ENCODE data around the gene MLIP. TPM values are rescaled to one million over a fixed set of nuclear protein-coding genes. Genes with fewer than 3 reads are reported as not detected.

Gene MLIP
- total and polyA plus RNA-seq, 4 donors = 0.92 to 28.6 (median 7.5) TPM

- no peak overlapping the region for H3K27ac ChIP-seq (ENCODE audit: low read depth, low read length)
These were observed 4.5 kb upstream of the MLIP start for GRCh38 chr6:54106727-54107126.

GRCh38 chr6:54107470-54108090 lies 3.7 kb upstream of the MLIP start:
- peak in 2 of 6 donors; percentile 47 to 66 for DNase-seq (ENCODE audit: low read depth in 4 of 6, low spot score in 6 of 6)
- H3K27me3 ChIP-seq (ENCODE audit: control insufficient read depth, insufficient read depth, low read length) = no peaks in the 10 kb centered on the region
- H3K36me3 ChIP-seq (ENCODE audit: control insufficient read depth, insufficient read depth, low read length) = no peaks in the 10 kb centered on the region
- H3K9me3 ChIP-seq (ENCODE audit: control insufficient read depth, insufficient read depth, low read length) = no peaks in the 10 kb centered on the region
- no peak overlapping the region for H3K4me3 ChIP-seq (ENCODE audit: low read depth, low read length)
- WGBS (ENCODE audit: insufficient coverage) = 80% methylated on average over 2 of the region's 8 CpGs
- no peak overlapping the region for H3K27ac ChIP-seq (ENCODE audit: low read depth, low read length)
- H3K4me1 ChIP-seq (ENCODE audit: control insufficient read depth, insufficient read depth, low read length) = no peaks in the 10 kb centered on the region

More at GRCh38 chr6:54106727-54107126, 4.5 kb upstream of the MLIP start:
- H3K4me1 ChIP-seq (ENCODE audit: control insufficient read depth, insufficient read depth, low read length) = no peaks in the 10 kb centered on the region
- no peaks in the 10 kb centered on the region for H3K9me3 ChIP-seq (ENCODE audit: control insufficient read depth, insufficient read depth, low read length)
- no peaks in the 10 kb centered on the region for H3K27me3 ChIP-seq (ENCODE audit: control insufficient read depth, insufficient read depth, low read length)
- no peaks in the 10 kb centered on the region for H3K36me3 ChIP-seq (ENCODE audit: control insufficient read depth, insufficient read depth, low read length)
- no peak for DNase-seq (ENCODE audit: low read depth in 4 of 6, low spot score in 6 of 6)
- H3K4me3 ChIP-seq (ENCODE audit: low read depth, low read length) = no peak overlapping the region

- no peaks in the 10 kb centered on the region for H3K4me1 ChIP-seq (ENCODE audit: control insufficient read depth, insufficient read depth, low read length)
- no peaks in the 10 kb centered on the region for H3K27me3 ChIP-seq (ENCODE audit: control insufficient read depth, insufficient read depth, low read length)
- no peaks in the 10 kb centered on the region for H3K36me3 ChIP-seq (ENCODE audit: control insufficient read depth, insufficient read depth, low read length)
- peak in 1 of 6 donors; percentile 29 for DNase-seq (ENCODE audit: low read depth in 4 of 6, low spot score in 6 of 6)
- no peaks in the 10 kb centered on the region for H3K9me3 ChIP-seq (ENCODE audit: control insufficient read depth, insufficient read depth, low read length)
- no peak overlapping the region for H3K27ac ChIP-seq (ENCODE audit: low read depth, low read length)
- H3K4me3 ChIP-seq (ENCODE audit: low read depth, low read length) = no peak overlapping the region
These were observed 3.0 kb upstream of the MLIP start for GRCh38 chr6:54108271-54108670.

- Histone ChIP-seq H3K27ac (ENCODE audit: low read depth, low read length) (no peak overlapping the region), H3K9me3 (ENCODE audit: control insufficient read depth, insufficient read depth, low read length) (no peaks in the 10 kb centered on the region), H3K27me3 (ENCODE audit: control insufficient read depth, insufficient read depth, low read length) (no peaks in the 10 kb centered on the region), H3K4me1 (ENCODE audit: control insufficient read depth, insufficient read depth, low read length) (no peaks in the 10 kb centered on the region), H3K36me3 (ENCODE audit: control insufficient read depth, insufficient read depth, low read length) (no peaks in the 10 kb centered on the region), H3K4me3 (ENCODE audit: low read depth, low read length) (no peak overlapping the region)
- WGBS (ENCODE audit: insufficient coverage) = 85% methylated on average over 2 of the region's 3 CpGs
- no peak for DNase-seq (ENCODE audit: low read depth in 4 of 6, low spot score in 6 of 6)
These were observed 1.7 kb upstream of the MLIP start for GRCh38 chr6:54109586-54109985.

- Histone ChIP-seq H3K27ac (ENCODE audit: low read depth, low read length) (no peak overlapping the region), H3K4me1 (ENCODE audit: control insufficient read depth, insufficient read depth, low read length) (no peaks in the 10 kb centered on the region), H3K36me3 (ENCODE audit: control insufficient read depth, insufficient read depth, low read length) (no peaks in the 10 kb centered on the region), H3K27me3 (ENCODE audit: control insufficient read depth, insufficient read depth, low read length) (no peaks in the 10 kb centered on the region), H3K4me3 (ENCODE audit: low read depth, low read length) (no peak overlapping the region), H3K9me3 (ENCODE audit: control insufficient read depth, insufficient read depth, low read length) (no peaks in the 10 kb centered on the region)
- DNase-seq (ENCODE audit: low read depth in 4 of 6, low spot score in 6 of 6) = peak in 3 of 6 donors; percentile 15 to 76 (median 66)
- WGBS (ENCODE audit: insufficient coverage) = 80% methylated on average over 1 of the region's 1 CpG
These were observed 958 bp downstream of the MLIP start for GRCh38 chr6:54112151-54112650.

GRCh38 chr6:54114991-54115390 lies 3.7 kb downstream of the MLIP start:
- H3K9me3 ChIP-seq (ENCODE audit: control insufficient read depth, insufficient read depth, low read length) = no peaks in the 10 kb centered on the region
- H3K4me3 ChIP-seq (ENCODE audit: low read depth, low read length) = no peak overlapping the region
- 87% methylated on average over 1 of the region's 1 CpG for WGBS (ENCODE audit: insufficient coverage)
- DNase-seq (ENCODE audit: low read depth in 4 of 6, low spot score in 6 of 6) = no peak
- H3K27ac ChIP-seq (ENCODE audit: low read depth, low read length) = no peak overlapping the region
- H3K27me3 ChIP-seq (ENCODE audit: control insufficient read depth, insufficient read depth, low read length) = no peaks in the 10 kb centered on the region
- no peaks in the 10 kb centered on the region for H3K36me3 ChIP-seq (ENCODE audit: control insufficient read depth, insufficient read depth, low read length)
- no peaks in the 10 kb centered on the region for H3K4me1 ChIP-seq (ENCODE audit: control insufficient read depth, insufficient read depth, low read length)

- Histone ChIP-seq H3K9me3 (ENCODE audit: control insufficient read depth, insufficient read depth, low read length) (no peaks in the 10 kb centered on the region), H3K4me3 (ENCODE audit: low read depth, low read length) (no peak overlapping the region), H3K36me3 (ENCODE audit: control insufficient read depth, insufficient read depth, low read length) (no peaks in the 10 kb centered on the region), H3K27me3 (ENCODE audit: control insufficient read depth, insufficient read depth, low read length) (no peaks in the 10 kb centered on the region), H3K4me1 (ENCODE audit: control insufficient read depth, insufficient read depth, low read length) (no peaks in the 10 kb centered on the region), H3K27ac (ENCODE audit: low read depth, low read length) (no peak overlapping the region)
- no peak for DNase-seq (ENCODE audit: low read depth in 4 of 6, low spot score in 6 of 6)
- 63% methylated on average over 1 of the region's 1 CpG for WGBS (ENCODE audit: insufficient coverage)
These were observed 4.7 kb downstream of the MLIP start for GRCh38 chr6:54115966-54116365.

- Histone ChIP-seq H3K9me3 (ENCODE audit: control insufficient read depth, insufficient read depth, low read length) (no peaks in the 10 kb centered on the region), H3K4me1 (ENCODE audit: control insufficient read depth, insufficient read depth, low read length) (no peaks in the 10 kb centered on the region), H3K27me3 (ENCODE audit: control insufficient read depth, insufficient read depth, low read length) (no peaks in the 10 kb centered on the region), H3K36me3 (ENCODE audit: control insufficient read depth, insufficient read depth, low read length) (no peaks in the 10 kb centered on the region), H3K4me3 (ENCODE audit: low read depth, low read length) (no peak overlapping the region), H3K27ac (ENCODE audit: low read depth, low read length) (no peak overlapping the region)
- no CpG with 5 or more reads among the region's 2 CpGs for WGBS (ENCODE audit: insufficient coverage)
- DNase-seq (ENCODE audit: low read depth in 4 of 6, low spot score in 6 of 6) = no peak
These were observed 6.9 kb downstream of the MLIP start for GRCh38 chr6:54118117-54118516.

GRCh38 chr6:54125493-54125892 lies 14.2 kb downstream of the MLIP start:
- H3K27ac ChIP-seq (ENCODE audit: low read depth, low read length) = no peak overlapping the region
- H3K27me3 ChIP-seq (ENCODE audit: control insufficient read depth, insufficient read depth, low read length) = no peaks in the 10 kb centered on the region
- 79% methylated on average over 3 of the region's 5 CpGs for WGBS (ENCODE audit: insufficient coverage)
- DNase-seq (ENCODE audit: low read depth in 4 of 6, low spot score in 6 of 6) = no peak
- H3K36me3 ChIP-seq (ENCODE audit: control insufficient read depth, insufficient read depth, low read length) = no peaks in the 10 kb centered on the region
- H3K4me1 ChIP-seq (ENCODE audit: control insufficient read depth, insufficient read depth, low read length) = no peaks in the 10 kb centered on the region
- no peaks in the 10 kb centered on the region for H3K9me3 ChIP-seq (ENCODE audit: control insufficient read depth, insufficient read depth, low read length)
- H3K4me3 ChIP-seq (ENCODE audit: low read depth, low read length) = no peak overlapping the region

GRCh38 chr6:54130179-54130578 lies 18.9 kb downstream of the MLIP start:
- Histone ChIP-seq H3K9me3 (ENCODE audit: control insufficient read depth, insufficient read depth, low read length) (no peaks in the 10 kb centered on the region), H3K27ac (ENCODE audit: low read depth, low read length) (no peak overlapping the region), H3K4me1 (ENCODE audit: control insufficient read depth, insufficient read depth, low read length) (no peaks in the 10 kb centered on the region), H3K4me3 (ENCODE audit: low read depth, low read length) (no peak overlapping the region), H3K27me3 (ENCODE audit: control insufficient read depth, insufficient read depth, low read length) (no peaks in the 10 kb centered on the region), H3K36me3 (ENCODE audit: control insufficient read depth, insufficient read depth, low read length) (no peaks in the 10 kb centered on the region)
- WGBS (ENCODE audit: insufficient coverage) = 80% methylated on average over 1 of the region's 3 CpGs
- no peak for DNase-seq (ENCODE audit: low read depth in 4 of 6, low spot score in 6 of 6)
